DND-41 (cell line): ENCODE measurements around the gene TNIP2.

Experiments
- EZH2 ChIP-seq: IDR thresholded peaks from 3 replicates; pipeline ENCODE4 v1.6.1; 2012; ENCODE audit warnings: borderline replicate concordance, low read depth, mild to moderate bottlenecking, moderate library complexity, low read length, inconsistent platforms; ENCODE audit not compliant: severe bottlenecking
- TF ChIP-seq, protein P1 (sequence below): IDR thresholded peaks from 2 replicates; pipeline ENCODE4 v1.5.1; 2012; ENCODE audit warnings: borderline replicate concordance, low read length, moderate library complexity, mild to moderate bottlenecking; ENCODE audit not compliant: poor library complexity, severe bottlenecking; ENCODE audit errors: extremely low read depth

DNA sequence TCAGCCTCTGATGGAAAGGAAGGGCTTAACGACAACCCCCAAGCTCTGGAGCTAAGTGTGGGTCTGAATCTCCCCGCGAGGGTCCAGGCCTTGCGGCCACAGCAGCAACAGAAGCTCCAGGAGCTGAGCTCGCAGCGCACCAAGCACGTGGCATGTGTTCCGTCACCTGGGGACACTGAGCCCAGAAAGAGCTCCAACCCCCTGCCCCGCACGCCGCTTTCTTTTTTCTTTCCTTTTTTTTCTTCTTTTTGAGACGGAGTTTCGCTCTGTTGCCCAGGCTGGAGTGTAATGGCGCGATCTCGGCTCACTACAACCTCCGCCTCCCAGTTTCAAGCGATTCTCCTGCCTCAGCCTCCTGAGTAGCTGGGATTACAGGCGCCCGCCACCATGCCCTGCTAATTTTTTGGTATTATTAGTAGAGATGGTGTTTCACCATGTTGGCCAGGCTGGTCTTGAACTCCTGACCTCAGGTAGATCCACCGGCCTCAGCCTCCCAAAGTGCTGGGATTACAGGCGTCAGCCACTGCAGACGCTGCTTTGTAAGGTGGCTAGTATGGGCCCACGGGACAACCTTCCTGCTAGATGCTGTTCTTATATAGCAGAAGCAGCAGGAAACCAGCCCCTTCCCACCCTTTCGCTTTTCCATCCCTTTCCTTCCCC lies 685 bp upstream of the TNIP2 start:
- TF ChIP-seq, protein P1, sequence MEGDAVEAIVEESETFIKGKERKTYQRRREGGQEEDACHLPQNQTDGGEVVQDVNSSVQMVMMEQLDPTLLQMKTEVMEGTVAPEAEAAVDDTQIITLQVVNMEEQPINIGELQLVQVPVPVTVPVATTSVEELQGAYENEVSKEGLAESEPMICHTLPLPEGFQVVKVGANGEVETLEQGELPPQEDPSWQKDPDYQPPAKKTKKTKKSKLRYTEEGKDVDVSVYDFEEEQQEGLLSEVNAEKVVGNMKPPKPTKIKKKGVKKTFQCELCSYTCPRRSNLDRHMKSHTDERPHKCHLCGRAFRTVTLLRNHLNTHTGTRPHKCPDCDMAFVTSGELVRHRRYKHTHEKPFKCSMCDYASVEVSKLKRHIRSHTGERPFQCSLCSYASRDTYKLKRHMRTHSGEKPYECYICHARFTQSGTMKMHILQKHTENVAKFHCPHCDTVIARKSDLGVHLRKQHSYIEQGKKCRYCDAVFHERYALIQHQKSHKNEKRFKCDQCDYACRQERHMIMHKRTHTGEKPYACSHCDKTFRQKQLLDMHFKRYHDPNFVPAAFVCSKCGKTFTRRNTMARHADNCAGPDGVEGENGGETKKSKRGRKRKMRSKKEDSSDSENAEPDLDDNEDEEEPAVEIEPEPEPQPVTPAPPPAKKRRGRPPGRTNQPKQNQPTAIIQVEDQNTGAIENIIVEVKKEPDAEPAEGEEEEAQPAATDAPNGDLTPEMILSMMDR, result no peak
- no peak for TF ChIP-seq EZH2
